Uterus (tissue), 4 donors: ENCODE measurements around the gene FOXO1. TPM values are rescaled to one million over a fixed set of nuclear protein-coding genes. Genes with fewer than 3 reads are reported as not detected.
A peak's percentile ranks its signal among the peaks of the same experiment; 100 is the strongest.

Source experiments
- DNase-seq, 2 donors: peaks; one replicate each; pipeline ENCODE4 v3.0.0-alpha.2; 2019 to 2020
- H3K27ac ChIP-seq, 2 donors: fragments of 200-600 bp; sonication (generic); 1 replicate in 1 of 2; 2 replicates in 1 of 2; pipeline ENCODE4 v1.5.1; 2016 to 2018
- H3K27me3 ChIP-seq, 2 donors: fragments of 200-600 bp; sonication (generic); one replicate each; pipeline ENCODE4 v1.5.1; 2018 to 2019; ENCODE audit warnings: control low read depth in 1 of 2
- H3K36me3 ChIP-seq, 2 donors: fragments of 200-600 bp; sonication (generic); one replicate each; pipeline ENCODE4 v1.5.1; 2019; ENCODE audit warnings: control low read depth in 1 of 2
- H3K4me1 ChIP-seq, 2 donors: fragments of 200-600 bp; sonication (generic); one replicate each; pipeline ENCODE4 v1.5.1; 2018 to 2019; ENCODE audit warnings: control low read depth in 1 of 2
- H3K4me3 ChIP-seq, 2 donors: fragments of 200-600 bp; sonication (generic); 1 replicate in 1 of 2; 2 replicates in 1 of 2; pipeline ENCODE4 v1.5.1; 2018 to 2019; ENCODE audit warnings: mild to moderate bottlenecking in 1 of 2
- H3K9me3 ChIP-seq, 2 donors: fragments of 200-600 bp; sonication (generic); one replicate each; pipeline ENCODE4 v1.5.1; 2019; ENCODE audit warnings: control low read depth in 1 of 2
- CTCF ChIP-seq, 4 experiments: fragments of 200-600 bp in 2 of 4; fragments of 450-650 bp in 2 of 4; sonication (generic) in 2 of 4; IDR thresholded peaks; one replicate each; pipeline ENCODE4 v1.5.1; 2016 to 2019; ENCODE audit warnings: antibody characterized with exemption in 4 of 4, mild to moderate bottlenecking in 2 of 4, moderate library complexity in 1 of 4
- POLR2A ChIP-seq, 2 donors: fragments of 450-650 bp; IDR thresholded peaks; one replicate each; pipeline ENCODE4 v1.6.1; 2016; ENCODE audit warnings: antibody characterized with exemption in 2 of 2, mild to moderate bottlenecking in 1 of 2, moderate library complexity in 1 of 2
- intact Hi-C: fragments of 100-400 bp; cut with DNase I; formaldehyde crosslinking; loops from one replicate; pipeline ENCODE4 v1.15.1; 2023; ENCODE audit warnings: low total_unique reads
- total RNA-seq, 4 donors: library from RNA; depleted of rRNA in 3 of 4; stranded (reverse); fragments of >200 nt in 3 of 4; gene quantifications; one replicate each; pipeline versions ENCODE4 v1.1.0 to v1.2.4, GENCODE V29; 2014 to 2023
- donor health status: DM: yes; HTN: yes; CAD: no.

Gene FOXO1
- total RNA-seq, 4 donors from 2014 or later: 46.8 to 130 (median 60.9) TPM

- TF ChIP-seq POLR2A (IDR thresholded peaks at IDR 0.05) (no peak), CTCF (IDR thresholded peaks at IDR 0.05) (no peak)
- peak; percentile 41 to 73 for DNase-seq
- intact Hi-C loops: no loop called here
- H3K4me3 ChIP-seq: peak overlapping the region in 1 of 2 donors; percentile 6
- no peaks in the 10 kb centered on the region for H3K9me3 ChIP-seq
- no peaks in the 10 kb centered on the region for H3K36me3 ChIP-seq
- no peaks in the 10 kb centered on the region for H3K27me3 ChIP-seq
- H3K27ac ChIP-seq: peak overlapping the region; percentile 70 to 82
- peaks cover 6 to 24% of the 10 kb centered on the region in 2 donors for H3K4me1 ChIP-seq
Observed at GRCh38 chr13:40613192-40613818, 53.1 kb downstream of the FOXO1 start.

DNA sequence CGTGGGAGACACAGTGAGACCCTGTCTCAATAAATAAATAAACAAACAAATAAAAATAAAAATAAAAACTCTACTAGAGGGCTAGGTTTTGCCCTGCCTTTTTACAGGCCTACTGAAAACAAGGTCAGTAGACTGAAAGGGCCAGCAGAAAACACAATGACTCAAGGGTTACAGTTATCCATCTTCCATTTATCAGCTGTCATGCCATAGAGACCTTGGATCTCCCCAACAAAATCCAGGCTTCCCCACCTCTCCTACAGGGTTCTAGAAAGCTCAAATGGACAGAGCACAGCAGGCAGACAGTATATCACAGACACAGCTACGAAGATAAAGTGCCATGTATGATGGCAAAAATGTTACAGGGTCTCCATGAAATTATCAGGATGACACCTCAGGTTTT, 54.4 kb downstream of the FOXO1 start:
- no peaks in the 10 kb centered on the region for H3K9me3 ChIP-seq
- H3K36me3 ChIP-seq: no peaks in the 10 kb centered on the region
- intact Hi-C loops: no loop called here
- peak overlapping the region; percentile 70 to 82 for H3K27ac ChIP-seq
- DNase-seq: no peak
- H3K4me1 ChIP-seq: peaks cover 6 to 24% of the 10 kb centered on the region in 2 donors
- no peak for TF ChIP-seq CTCF (IDR thresholded peaks at IDR 0.05)
- no peak for TF ChIP-seq POLR2A (IDR thresholded peaks at IDR 0.05)
- no peaks in the 10 kb centered on the region for H3K27me3 ChIP-seq
- no peak overlapping the region for H3K4me3 ChIP-seq

DNA sequence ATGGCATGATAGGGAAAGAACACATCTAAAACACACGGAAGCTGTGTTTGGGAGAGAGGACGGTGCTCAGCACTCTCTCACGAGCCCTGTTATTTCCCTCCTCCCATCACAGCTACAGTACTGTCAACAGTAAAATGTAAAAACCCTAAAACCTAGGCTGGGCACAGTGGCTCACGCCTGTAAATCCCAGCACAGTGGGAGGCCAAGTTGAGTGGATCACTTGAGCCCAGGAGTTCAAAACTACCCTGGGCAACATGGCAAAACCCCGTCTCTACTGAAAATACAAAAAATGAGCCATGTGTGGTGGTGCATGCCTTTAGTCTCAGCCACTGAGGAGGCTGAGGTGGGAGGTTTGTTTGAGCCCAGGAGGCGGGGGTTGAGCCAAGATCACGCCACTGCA, 54.8 kb downstream of the FOXO1 start:
- Histone ChIP-seq H3K4me1 (peaks cover 6 to 22% of the 10 kb centered on the region in 2 donors), H3K27ac (peak overlapping the region; percentile 70 to 82), H3K9me3 (no peaks in the 10 kb centered on the region), H3K27me3 (no peaks in the 10 kb centered on the region), H3K4me3 (no peak overlapping the region), H3K36me3 (no peaks in the 10 kb centered on the region)
- no peak for TF ChIP-seq POLR2A (IDR thresholded peaks at IDR 0.05)
- no peak for TF ChIP-seq CTCF (IDR thresholded peaks at IDR 0.05)
- intact Hi-C loops: no loop called here
- no peak for DNase-seq

DNA sequence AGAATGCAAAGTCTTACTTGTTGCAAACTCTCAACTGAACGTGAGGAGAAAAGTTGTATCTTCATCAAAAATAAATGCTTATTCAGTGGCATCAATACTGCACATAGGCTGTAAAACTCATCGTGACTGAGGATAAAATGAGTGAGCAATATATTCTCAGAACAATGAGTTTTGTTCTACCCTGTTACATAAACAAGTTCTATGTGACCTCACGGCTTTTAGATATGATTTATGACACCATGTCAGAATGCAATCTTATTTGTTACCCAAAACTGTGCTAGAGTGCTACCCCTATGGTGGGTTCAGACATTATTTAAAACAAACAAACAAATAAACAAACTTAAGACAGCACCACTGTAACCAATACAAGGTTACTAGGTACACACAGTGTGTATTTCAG, 55.4 kb downstream of the FOXO1 start:
- H3K4me3 ChIP-seq: no peak overlapping the region
- TF ChIP-seq POLR2A (IDR thresholded peaks at IDR 0.05) (no peak), CTCF (IDR thresholded peaks at IDR 0.05) (no peak)
- intact Hi-C loops: no loop called here
- peaks cover 6 to 15% of the 10 kb centered on the region in 2 donors for H3K4me1 ChIP-seq
- DNase-seq: no peak
- H3K36me3 ChIP-seq: no peaks in the 10 kb centered on the region
- H3K27ac ChIP-seq: peak overlapping the region; percentile 70 to 82
- no peaks in the 10 kb centered on the region for H3K27me3 ChIP-seq
- H3K9me3 ChIP-seq: no peaks in the 10 kb centered on the region

- Histone ChIP-seq H3K9me3 (no peaks in the 10 kb centered on the region), H3K36me3 (no peaks in the 10 kb centered on the region), H3K4me3 (no peak overlapping the region), H3K4me1 (peaks cover 6 to 10% of the 10 kb centered on the region in 2 donors), H3K27ac (peak overlapping the region; percentile 70 to 82), H3K27me3 (no peaks in the 10 kb centered on the region)
- DNase-seq: no peak
- intact Hi-C loops: no loop called here
- TF ChIP-seq POLR2A (IDR thresholded peaks at IDR 0.05) (peak in 1 of 2 donors; percentile 17), CTCF (IDR thresholded peaks at IDR 0.05) (no peak)
Observed at GRCh38 chr13:40609972-40610726, 56.3 kb downstream of the FOXO1 start.
